NCI-H2107 (cell line): ENCODE data around the gene PLIN3.
"Not testable (repeated sequence)": the region's sequence is repeated elsewhere in the genome, so short reads cannot be mapped to it uniquely, and the experiment has no call there.

Source experiments
- DNase-seq: peaks from one replicate; lab custom pipeline; 2025; lab: John Stamatoyannopoulos, UW

The PLIN3 gene

GRCh38 chr19:4867534-4868285, at the start of gene PLIN3:
PLIN3 (minus strand) TSS chr19:4867667; CDS start chr19:4861394, 6,273 bp downstream.
- no peak for DNase-seq

- DNase-seq, result no peak
Measured at GRCh38 chr19:4916292-4917082, 49.0 kb upstream of the PLIN3 start.

- no peak for DNase-seq
Measured at GRCh38 chr19:4914736-4915501, 47.5 kb upstream of the PLIN3 start.

- DNase-seq, result no peak
Measured at GRCh38 chr19:4913996-4914735, 46.7 kb upstream of the PLIN3 start.

- no peak for DNase-seq
Measured at GRCh38 chr19:4911786-4912672, 44.6 kb upstream of the PLIN3 start.

GRCh38 chr19:4911314-4911713, 43.8 kb upstream of the PLIN3 start:
- DNase-seq, result no peak

GRCh38 chr19:4910594-4911281, 43.3 kb upstream of the PLIN3 start:
- DNase-seq, result no peak

- DNase-seq, result peak; percentile 79
Measured at GRCh38 chr19:4909897-4910593, 42.6 kb upstream of the PLIN3 start.

- no peak for DNase-seq
Measured at GRCh38 chr19:4909156-4909896, 41.9 kb upstream of the PLIN3 start, which contains the start of gene UHRF1. UHRF1 (plus strand) TSS chr19:4909501; CDS start chr19:4910886, 1,385 bp downstream.

- DNase-seq, result no peak
Measured at GRCh38 chr19:4908781-4909155, 41.3 kb upstream of the PLIN3 start.

- no peak for DNase-seq
Measured at GRCh38 chr19:4908360-4908759, 40.9 kb upstream of the PLIN3 start.

- DNase-seq, result no peak
Measured at GRCh38 chr19:4906963-4907362, 39.5 kb upstream of the PLIN3 start.

GRCh38 chr19:4904481-4904880, 37.0 kb upstream of the PLIN3 start:
- DNase-seq, result no peak

GRCh38 chr19:4902796-4903195, 35.3 kb upstream of the PLIN3 start, which contains the start of gene ARRDC5:
ARRDC5 (minus strand) TSS chr19:4902896; CDS start chr19:4902825, 71 bp downstream.
- no peak for DNase-seq

- not testable (repeated sequence) for DNase-seq
Measured at GRCh38 chr19:4900879-4901278, 33.4 kb upstream of the PLIN3 start.

GRCh38 chr19:4897146-4897545, 29.7 kb upstream of the PLIN3 start:
- DNase-seq, result no peak

- DNase-seq, result no peak
Measured at GRCh38 chr19:4896372-4896771, 28.9 kb upstream of the PLIN3 start.

- DNase-seq, result not testable (repeated sequence)
Measured at GRCh38 chr19:4892962-4893361, 25.5 kb upstream of the PLIN3 start.

GRCh38 chr19:4891066-4891465, 23.6 kb upstream of the PLIN3 start:
- no peak for DNase-seq
